Adipocyte (in vitro differentiated cells): ENCODE measurements around the gene LAMB3.

Source experiments
- DNase-seq: peaks from one replicate; pipeline ENCODE4 v3.0.0-alpha.2; 2015; ENCODE audit warnings: low read depth
- H3K27me3 ChIP-seq: replicated peaks from 2 replicates; pipeline ENCODE4 v1.7.0; 2013; ENCODE audit warnings: mild to moderate bottlenecking, low read length, moderate library complexity; ENCODE audit not compliant: control insufficient read depth, insufficient read depth
- H3K36me3 ChIP-seq: 2 replicates; pipeline ENCODE4 v1.7.0; 2013; ENCODE audit warnings: low read length, mild to moderate bottlenecking, moderate library complexity; ENCODE audit not compliant: control insufficient read depth, insufficient read depth, severe bottlenecking
- H3K4me1 ChIP-seq: 2 replicates; pipeline ENCODE4 v1.7.0; 2013; ENCODE audit warnings: mild to moderate bottlenecking, low read length, moderate library complexity; ENCODE audit not compliant: control insufficient read depth, insufficient read depth
- H3K4me3 ChIP-seq: 2 replicates; pipeline ENCODE4 v1.7.0; 2013; ENCODE audit warnings: mild to moderate bottlenecking, low read length, moderate library complexity
- H3K9ac ChIP-seq: 2 replicates; pipeline ENCODE4 v1.7.0; 2013; ENCODE audit warnings: mild to moderate bottlenecking, low read length, moderate library complexity
- H3K9me3 ChIP-seq: 2 replicates; pipeline ENCODE4 v1.7.0; 2013; ENCODE audit warnings: mild to moderate bottlenecking, low read length, moderate library complexity; ENCODE audit not compliant: control insufficient read depth

LAMB3 gene

GRCh38 chr1:209659909-209660308 is 7.7 kb upstream of the LAMB3 start:
- H3K4me1 ChIP-seq: peaks cover 31% of the 10 kb centered on the region
- no peak for DNase-seq
- H3K36me3 ChIP-seq: no peaks in the 10 kb centered on the region
- no peak overlapping the region for H3K4me3 ChIP-seq
- no peaks in the 10 kb centered on the region for H3K9me3 ChIP-seq
- no peak overlapping the region for H3K9ac ChIP-seq
- no peaks in the 10 kb centered on the region for H3K27me3 ChIP-seq

- no peaks in the 10 kb centered on the region for H3K9me3 ChIP-seq
These were observed 5.7 kb upstream of the LAMB3 start for GRCh38 chr1:209657918-209658317.

GRCh38 chr1:209657140-209657879 is 5.1 kb upstream of the LAMB3 start:
- H3K9me3 ChIP-seq: no peaks in the 10 kb centered on the region
- peaks cover 5% of the 10 kb centered on the region for H3K4me1 ChIP-seq
- no peak for DNase-seq
- no peak overlapping the region for H3K4me3 ChIP-seq
- H3K27me3 ChIP-seq: no peaks in the 10 kb centered on the region
- no peak overlapping the region for H3K9ac ChIP-seq
- no peaks in the 10 kb centered on the region for H3K36me3 ChIP-seq

More at GRCh38 chr1:209657918-209658317, 5.7 kb upstream of the LAMB3 start:
- no peak overlapping the region for H3K4me3 ChIP-seq
- no peak for DNase-seq
- no peak overlapping the region for H3K9ac ChIP-seq
- H3K4me1 ChIP-seq: peaks cover 11% of the 10 kb centered on the region
- H3K27me3 ChIP-seq: no peaks in the 10 kb centered on the region
- H3K36me3 ChIP-seq: no peaks in the 10 kb centered on the region

DNA sequence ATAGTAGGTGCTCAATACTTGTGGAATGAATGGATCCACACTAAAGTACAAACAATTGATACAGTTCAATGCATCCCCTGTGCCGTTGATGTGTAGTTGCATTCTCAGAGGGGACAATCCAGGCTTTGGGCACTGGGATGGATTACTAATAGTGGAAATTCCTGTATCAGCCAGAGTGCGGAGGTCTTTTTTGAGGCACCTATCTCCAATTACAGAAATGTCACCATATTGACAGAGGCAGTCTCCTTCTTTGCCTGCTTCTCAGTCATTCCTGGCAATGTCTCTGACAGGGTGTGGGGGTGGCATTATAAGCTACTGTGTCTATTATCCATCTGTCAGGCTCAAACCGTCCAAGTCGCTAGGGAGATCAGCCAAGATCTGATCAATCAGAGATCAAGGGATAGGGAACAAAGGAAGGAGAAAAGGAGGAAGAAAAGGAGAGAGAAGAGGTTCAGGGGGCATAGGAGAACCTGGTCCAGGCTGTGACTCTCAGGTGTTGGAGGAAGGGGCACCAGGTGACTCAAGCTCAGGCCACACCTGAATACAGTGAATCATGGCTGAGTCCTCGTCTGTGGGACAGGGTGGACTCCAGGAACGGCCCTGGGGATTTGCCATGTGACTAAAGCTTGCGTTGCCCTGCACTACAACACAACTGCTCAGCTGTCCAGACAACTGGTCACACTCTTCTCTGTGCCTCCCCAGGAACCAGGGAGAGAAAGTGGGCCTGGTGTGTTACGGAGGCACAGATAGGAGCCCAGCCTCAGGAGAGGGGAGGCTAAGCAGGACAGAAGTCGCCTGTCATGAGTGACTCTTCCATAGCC is 3.4 kb upstream of the LAMB3 start:
- no peak overlapping the region for H3K4me3 ChIP-seq
- no peaks in the 10 kb centered on the region for H3K9me3 ChIP-seq
- H3K36me3 ChIP-seq: no peaks in the 10 kb centered on the region
- DNase-seq: no peak
- H3K27me3 ChIP-seq: no peaks in the 10 kb centered on the region
- H3K4me1 ChIP-seq: peaks cover 14% of the 10 kb centered on the region
- no peak overlapping the region for H3K9ac ChIP-seq

DNA sequence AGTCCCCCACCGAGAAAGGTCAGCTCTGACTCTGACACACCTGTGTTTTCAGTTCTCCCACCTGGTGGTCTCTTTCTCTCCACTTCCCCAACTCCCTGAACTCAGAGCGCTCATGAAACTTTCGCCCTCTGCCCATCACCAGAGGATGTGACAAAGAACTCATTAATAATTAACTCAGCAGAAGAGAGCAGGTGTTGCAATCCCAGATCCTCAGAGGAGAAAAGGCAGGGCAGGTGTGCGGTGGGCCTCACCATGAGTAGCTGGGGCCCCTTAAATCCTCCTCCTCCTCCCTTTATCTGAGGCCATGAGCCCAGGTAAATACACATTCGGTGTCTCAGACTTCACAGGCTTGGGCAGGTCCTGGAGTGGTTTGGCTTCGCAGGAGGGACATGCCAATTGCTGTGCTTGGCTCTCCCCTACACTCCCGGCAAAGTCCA is 1.7 kb upstream of the LAMB3 start:
- Histone ChIP-seq H3K36me3 (no peaks in the 10 kb centered on the region), H3K4me3 (no peak overlapping the region), H3K27me3 (no peaks in the 10 kb centered on the region), H3K4me1 (peaks cover 26% of the 10 kb centered on the region), H3K9me3 (no peaks in the 10 kb centered on the region), H3K9ac (no peak overlapping the region)
- no peak for DNase-seq

DNA sequence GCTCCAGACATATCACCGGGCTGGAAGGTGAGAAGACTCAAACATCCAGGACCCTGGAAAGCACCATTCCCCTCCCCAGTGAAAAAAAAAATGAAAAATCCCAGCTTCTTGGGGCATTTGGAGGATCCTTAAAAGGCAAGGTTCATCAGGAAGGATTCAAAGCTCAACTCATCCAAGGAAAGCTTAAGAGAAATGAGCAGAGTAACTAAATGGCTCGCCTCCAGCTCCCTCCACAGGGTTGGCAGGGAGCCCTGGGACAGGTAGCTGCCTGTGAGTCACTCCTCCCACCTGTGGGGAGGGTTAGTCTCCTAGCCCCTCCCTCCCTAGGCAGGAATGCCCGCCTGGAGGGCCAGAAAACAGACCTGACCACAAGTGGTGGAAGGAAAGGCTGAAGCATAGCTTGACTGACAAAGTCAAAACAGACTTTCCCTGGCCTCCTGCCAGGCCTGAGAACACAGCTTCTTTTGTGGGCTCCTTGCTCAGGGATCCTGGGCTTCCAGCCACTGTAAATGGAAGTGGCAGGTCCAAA is 712 bp upstream of the LAMB3 start:
- no peak overlapping the region for H3K9ac ChIP-seq
- H3K36me3 ChIP-seq: no peaks in the 10 kb centered on the region
- peak; percentile 39 for DNase-seq
- H3K4me1 ChIP-seq: peaks cover 35% of the 10 kb centered on the region
- H3K27me3 ChIP-seq: no peaks in the 10 kb centered on the region
- H3K9me3 ChIP-seq: no peaks in the 10 kb centered on the region
- no peak overlapping the region for H3K4me3 ChIP-seq

- Histone ChIP-seq H3K27me3 (no peaks in the 10 kb centered on the region), H3K36me3 (no peaks in the 10 kb centered on the region), H3K4me1 (peaks cover 53% of the 10 kb centered on the region), H3K4me3 (no peak overlapping the region), H3K9me3 (no peaks in the 10 kb centered on the region), H3K9ac (peak overlapping the region; percentile 44)
- DNase-seq: peak; percentile 88
These were observed 1.1 kb downstream of the LAMB3 start for GRCh38 chr1:209651138-209651587.

DNA sequence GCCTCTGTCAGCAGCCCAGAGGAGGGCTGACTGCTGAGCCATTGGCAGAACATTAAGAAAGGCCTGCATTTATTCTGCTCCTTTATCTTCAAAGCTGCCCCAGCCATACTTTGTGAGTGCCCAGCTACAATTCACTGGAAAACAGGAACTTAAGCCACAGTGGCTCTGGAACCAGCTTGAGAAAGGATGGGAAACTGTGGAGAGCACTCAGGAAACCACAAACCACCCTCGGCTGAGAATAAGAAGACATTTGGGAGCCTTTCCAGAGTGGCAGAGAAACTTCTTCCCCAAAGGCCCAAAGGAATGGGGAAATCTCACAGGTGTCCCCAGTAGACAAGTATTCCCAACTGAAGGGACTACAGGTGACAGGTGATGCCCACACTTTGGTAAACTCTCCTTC is 1.8 kb downstream of the LAMB3 start:
- no peaks in the 10 kb centered on the region for H3K27me3 ChIP-seq
- H3K9me3 ChIP-seq: no peaks in the 10 kb centered on the region
- peak overlapping the region; percentile 89 for H3K9ac ChIP-seq
- H3K4me1 ChIP-seq: peaks cover 58% of the 10 kb centered on the region
- no peaks in the 10 kb centered on the region for H3K36me3 ChIP-seq
- no peak overlapping the region for H3K4me3 ChIP-seq
- no peak for DNase-seq

GRCh38 chr1:209648931-209649776 is 3.1 kb downstream of the LAMB3 start:
- Histone ChIP-seq H3K4me3 (peak overlapping the region; percentile 67), H3K4me1 (peaks cover 62% of the 10 kb centered on the region), H3K9me3 (no peaks in the 10 kb centered on the region), H3K27me3 (no peaks in the 10 kb centered on the region), H3K9ac (peak overlapping the region; percentile 89), H3K36me3 (no peaks in the 10 kb centered on the region)
- DNase-seq: peak; percentile 85

DNA sequence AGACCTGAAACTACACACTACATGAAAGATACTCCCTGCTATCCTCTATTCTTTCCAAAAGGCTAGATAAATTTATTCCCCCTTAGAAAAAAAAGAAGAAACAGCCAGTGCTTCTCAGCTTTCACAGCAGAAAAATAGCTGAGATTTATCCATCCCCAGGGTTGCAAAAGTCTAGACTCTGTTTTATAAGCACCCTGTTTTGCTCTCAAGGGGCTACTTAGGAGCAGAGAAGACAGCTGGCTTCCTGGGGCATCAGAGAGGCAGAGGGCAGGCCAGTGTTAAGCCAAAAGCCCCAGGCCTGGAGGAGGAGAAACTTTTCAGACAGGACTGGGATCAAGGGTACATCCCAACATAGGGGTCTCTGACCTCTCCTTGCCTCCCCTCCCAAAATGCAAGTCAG is 3.9 kb downstream of the LAMB3 start:
- Histone ChIP-seq H3K36me3 (no peaks in the 10 kb centered on the region), H3K9me3 (no peaks in the 10 kb centered on the region), H3K27me3 (no peaks in the 10 kb centered on the region), H3K9ac (peak overlapping the region; percentile 89), H3K4me3 (peak overlapping the region; percentile 44), H3K4me1 (peaks cover 70% of the 10 kb centered on the region)
- no peak for DNase-seq
